ENCODE results near the gene BCAS1. TPM values are rescaled to one million over a fixed set of nuclear protein-coding genes. Genes with fewer than 3 reads are reported as not detected.

BCAS1 gene
- total RNA-seq, 1 donor from 2014 or later = under 0.01 TPM

DNA sequence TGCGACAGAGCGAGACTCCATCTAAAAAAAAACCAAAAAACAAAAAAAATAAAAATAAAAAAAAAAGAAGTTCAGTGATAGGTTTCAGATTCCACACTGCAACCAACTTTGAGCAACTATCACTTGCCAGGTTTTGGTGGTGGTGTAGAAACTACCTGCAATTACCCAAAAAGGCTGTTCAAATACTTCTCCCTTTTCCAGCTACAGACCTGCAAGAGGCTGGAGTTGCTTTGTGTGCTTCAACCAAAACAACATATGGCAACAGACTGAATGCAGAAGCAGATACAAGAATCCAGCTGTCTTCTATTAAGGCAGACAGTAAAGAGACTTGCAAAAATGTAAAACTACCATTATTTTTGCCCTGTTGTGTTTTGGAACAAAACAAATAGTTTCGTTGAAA, 9.3 kb upstream of the BCAS1 start:
- H3K4me3 ChIP-seq (ENCODE audit: low read depth, low read length) = no peak overlapping the region
- TF ChIP-seq, protein P1, sequence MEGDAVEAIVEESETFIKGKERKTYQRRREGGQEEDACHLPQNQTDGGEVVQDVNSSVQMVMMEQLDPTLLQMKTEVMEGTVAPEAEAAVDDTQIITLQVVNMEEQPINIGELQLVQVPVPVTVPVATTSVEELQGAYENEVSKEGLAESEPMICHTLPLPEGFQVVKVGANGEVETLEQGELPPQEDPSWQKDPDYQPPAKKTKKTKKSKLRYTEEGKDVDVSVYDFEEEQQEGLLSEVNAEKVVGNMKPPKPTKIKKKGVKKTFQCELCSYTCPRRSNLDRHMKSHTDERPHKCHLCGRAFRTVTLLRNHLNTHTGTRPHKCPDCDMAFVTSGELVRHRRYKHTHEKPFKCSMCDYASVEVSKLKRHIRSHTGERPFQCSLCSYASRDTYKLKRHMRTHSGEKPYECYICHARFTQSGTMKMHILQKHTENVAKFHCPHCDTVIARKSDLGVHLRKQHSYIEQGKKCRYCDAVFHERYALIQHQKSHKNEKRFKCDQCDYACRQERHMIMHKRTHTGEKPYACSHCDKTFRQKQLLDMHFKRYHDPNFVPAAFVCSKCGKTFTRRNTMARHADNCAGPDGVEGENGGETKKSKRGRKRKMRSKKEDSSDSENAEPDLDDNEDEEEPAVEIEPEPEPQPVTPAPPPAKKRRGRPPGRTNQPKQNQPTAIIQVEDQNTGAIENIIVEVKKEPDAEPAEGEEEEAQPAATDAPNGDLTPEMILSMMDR (conservative IDR thresholded peaks at IDR 0.05; ENCODE audit: low read depth, low read length) = no peak
- no peak for DNase-seq (ENCODE audit: low read depth)

DNA sequence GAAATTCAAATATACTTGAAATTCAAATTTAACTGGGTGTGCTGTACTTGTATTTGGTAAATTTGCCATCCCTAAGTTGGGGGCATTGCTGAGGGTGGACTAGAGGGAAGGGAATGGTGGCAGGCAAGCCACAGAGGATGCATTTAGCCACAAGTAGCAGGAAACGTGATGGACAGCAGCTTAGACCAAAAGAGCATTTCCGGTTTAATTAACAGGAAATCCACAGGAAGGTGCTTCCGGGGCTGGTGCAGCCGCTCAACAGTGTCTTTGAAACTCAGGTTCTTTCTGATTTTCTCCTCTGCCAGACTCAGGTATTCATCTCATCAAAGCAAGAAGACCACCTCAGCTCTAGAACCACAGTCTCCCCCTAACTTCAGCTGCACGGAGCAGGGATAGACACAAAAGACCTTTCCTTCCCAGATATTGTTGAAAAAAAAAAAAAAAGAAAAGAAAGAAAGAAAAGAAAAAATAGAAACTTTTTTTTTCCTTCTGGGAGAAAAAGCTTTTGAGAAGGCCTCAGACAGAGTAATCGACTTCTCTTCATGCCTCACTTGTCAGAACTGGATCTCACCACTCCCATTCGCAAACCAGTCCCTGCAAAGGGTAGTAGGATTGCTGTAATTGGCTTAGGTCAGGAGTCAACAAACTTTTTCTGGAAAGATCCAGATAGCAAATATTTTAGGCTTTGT, 8.0 kb upstream of the BCAS1 start:
- no peak overlapping the region for H3K4me3 ChIP-seq (ENCODE audit: low read depth, low read length)
- DNase-seq (ENCODE audit: low read depth) = no peak
- TF ChIP-seq, protein P1 (conservative IDR thresholded peaks at IDR 0.05; ENCODE audit: low read depth, low read length) = no peak

DNA sequence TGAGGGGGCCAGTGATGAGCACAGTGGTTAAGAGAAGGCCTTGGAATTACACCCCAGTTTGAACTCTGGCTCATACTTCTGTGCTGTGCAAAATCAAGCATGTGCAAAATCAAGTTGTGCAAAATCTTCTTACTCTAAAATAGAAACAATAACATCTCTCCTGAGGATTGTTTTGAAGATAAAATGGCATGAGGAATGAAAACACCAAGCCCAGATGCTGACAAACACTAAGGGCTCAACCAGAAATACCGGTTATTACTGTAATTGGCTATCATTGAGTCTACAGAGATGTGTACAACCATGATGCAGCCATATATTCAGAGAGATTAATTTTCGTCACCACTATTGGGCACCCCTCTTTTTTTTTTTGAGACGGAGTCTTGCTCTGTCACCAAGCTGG, 5.9 kb upstream of the BCAS1 start:
- no peak for DNase-seq (ENCODE audit: low read depth)

DNA sequence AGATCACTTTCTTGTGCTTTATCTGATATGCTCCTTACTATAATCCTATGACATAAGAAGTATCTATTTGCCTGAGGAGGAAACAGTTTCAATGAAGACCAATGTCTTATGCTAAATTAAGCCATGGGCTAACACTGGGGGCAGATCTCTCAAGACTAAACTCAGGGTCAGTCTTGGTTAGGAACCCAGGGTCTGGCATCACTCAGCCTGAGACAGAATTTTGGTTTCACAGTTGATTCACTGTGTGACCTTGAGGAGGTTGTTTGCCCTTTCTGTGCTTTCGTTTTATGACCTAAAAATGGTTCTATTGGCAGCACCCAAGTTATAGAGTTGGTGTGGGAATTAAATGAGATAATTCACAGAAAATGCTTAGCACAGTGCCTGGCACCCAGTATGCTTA, 4.9 kb upstream of the BCAS1 start:
- DNase-seq (ENCODE audit: low read depth) = no peak
- H3K4me3 ChIP-seq (ENCODE audit: low read depth, low read length) = no peak overlapping the region
- TF ChIP-seq, protein P1 (conservative IDR thresholded peaks at IDR 0.05; ENCODE audit: low read depth, low read length) = no peak

More for the DNA sequence above, 5.9 kb upstream of the BCAS1 start:
- TF ChIP-seq, protein P1 (conservative IDR thresholded peaks at IDR 0.05; ENCODE audit: low read depth, low read length) = no peak
- H3K4me3 ChIP-seq (ENCODE audit: low read depth, low read length) = no peak overlapping the region

DNA sequence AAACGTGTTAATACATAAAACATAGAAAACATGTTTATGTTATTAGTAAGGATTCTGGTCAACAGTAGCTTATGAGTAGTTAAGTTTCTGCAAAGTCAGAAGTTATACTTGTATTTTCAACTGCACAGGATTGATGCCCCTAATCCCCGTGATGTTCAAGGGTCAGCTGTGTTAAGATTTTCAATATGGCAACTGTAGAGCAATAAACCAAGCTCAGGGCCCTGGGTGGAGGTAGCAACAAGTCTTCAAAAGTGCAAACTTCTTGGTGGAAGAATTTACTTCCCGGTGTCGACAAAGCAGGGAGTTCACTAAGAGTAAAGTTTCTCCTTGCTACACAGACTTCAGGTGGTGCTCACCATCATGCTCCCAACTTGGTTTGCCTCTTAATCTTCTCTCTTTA, 4.1 kb upstream of the BCAS1 start:
- H3K4me3 ChIP-seq (ENCODE audit: low read depth, low read length) = no peak overlapping the region
- TF ChIP-seq, protein P1 (conservative IDR thresholded peaks at IDR 0.05; ENCODE audit: low read depth, low read length) = no peak
- DNase-seq (ENCODE audit: low read depth) = no peak

DNA sequence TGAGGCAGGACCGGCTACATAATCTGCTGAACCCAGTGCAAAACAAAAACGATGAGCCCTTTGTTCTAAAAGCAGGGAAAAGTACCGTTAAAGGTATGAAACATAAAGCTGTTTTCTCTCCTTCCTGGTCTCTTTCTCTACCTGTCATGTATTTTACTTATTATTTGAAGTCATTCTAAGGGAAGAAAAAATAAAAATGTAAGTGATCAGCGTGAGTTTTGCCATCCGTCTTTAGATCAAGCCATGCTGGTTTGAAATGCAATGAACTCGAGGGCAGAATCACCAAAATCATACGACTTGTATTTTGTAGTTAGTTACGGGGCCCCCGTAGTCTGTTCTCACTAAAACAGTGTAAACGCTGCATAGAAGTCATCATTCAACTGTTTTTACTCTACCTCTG, 2.9 kb upstream of the BCAS1 start:
- TF ChIP-seq, protein P1 (conservative IDR thresholded peaks at IDR 0.05; ENCODE audit: low read depth, low read length) = no peak
- no peak overlapping the region for H3K4me3 ChIP-seq (ENCODE audit: low read depth, low read length)
- DNase-seq (ENCODE audit: low read depth) = no peak

DNA sequence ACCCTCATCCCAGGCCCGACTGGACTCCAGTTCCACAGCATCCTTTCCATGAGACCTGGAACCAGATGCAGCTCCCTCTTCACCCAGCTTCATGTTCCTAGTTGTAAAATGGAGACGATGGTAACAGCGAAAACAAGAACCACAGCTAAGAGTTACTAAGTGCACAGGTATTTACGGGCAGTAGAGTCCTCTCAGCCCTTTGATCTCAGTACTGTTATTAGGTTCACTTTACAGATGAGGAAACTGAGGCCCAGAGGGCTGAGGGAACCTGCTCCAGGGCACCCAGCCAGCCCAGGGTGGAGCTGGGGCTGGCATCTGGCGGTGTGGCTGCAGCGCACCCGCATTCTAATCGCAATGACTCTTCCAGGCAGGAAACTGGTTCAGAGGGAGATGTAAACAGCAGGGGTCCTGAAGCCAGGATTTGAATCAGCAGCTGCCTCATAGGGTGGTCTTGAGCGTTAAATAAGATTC, 858 bp downstream of the BCAS1 start:
- no peak for DNase-seq (ENCODE audit: low read depth)
- H3K4me3 ChIP-seq (ENCODE audit: low read depth, low read length) = no peak overlapping the region
- TF ChIP-seq, protein P1 (conservative IDR thresholded peaks at IDR 0.05; ENCODE audit: low read depth, low read length) = no peak
